Ishikawa (cell line): ENCODE data around the gene HSPBP1.

Experiments used
- CEBPB ChIP-seq: IDR thresholded peaks from 2 replicates; pipeline ENCODE4 v1.6.1; 2012
- CREB1 ChIP-seq: IDR thresholded peaks from 2 replicates; pipeline ENCODE4 v1.6.1; 2012; ENCODE audit warnings: low read depth
- EGR1 ChIP-seq: IDR thresholded peaks from 2 replicates; pipeline ENCODE4 v1.6.1; 2012
- EP300 ChIP-seq: IDR thresholded peaks from 2 replicates; pipeline ENCODE4 v1.6.1; 2012; ENCODE audit warnings: borderline replicate concordance
- FOXM1 ChIP-seq: IDR thresholded peaks from 2 replicates; pipeline ENCODE4 v1.6.1; 2012; ENCODE audit warnings: low read depth, borderline replicate concordance
- MAX ChIP-seq: IDR thresholded peaks from 2 replicates; pipeline ENCODE4 v1.6.1; 2012
- NFIC ChIP-seq: IDR thresholded peaks from 2 replicates; pipeline ENCODE4 v1.6.1; 2012
- RAD21 ChIP-seq: IDR thresholded peaks from 2 replicates; pipeline ENCODE4 v1.6.1; 2012; ENCODE audit warnings: low read depth
- REST ChIP-seq: IDR thresholded peaks from 2 replicates; pipeline ENCODE4 v1.6.1; 2012; ENCODE audit warnings: low read depth, mild to moderate bottlenecking
- TAF1 ChIP-seq: IDR thresholded peaks from 2 replicates; pipeline ENCODE4 v1.6.1; 2012; ENCODE audit warnings: low read depth, mild to moderate bottlenecking
- TCF12 ChIP-seq: IDR thresholded peaks from 2 replicates; pipeline ENCODE4 v1.6.1; 2012; ENCODE audit warnings: low read depth
- TEAD4 ChIP-seq: IDR thresholded peaks from 2 replicates; pipeline ENCODE4 v1.6.1; 2012
- YY1 ChIP-seq: IDR thresholded peaks from 2 replicates; pipeline ENCODE4 v1.6.1; 2012; ENCODE audit warnings: low read depth
- ZBTB7A ChIP-seq: IDR thresholded peaks from 2 replicates; pipeline ENCODE4 v1.6.1; 2012; ENCODE audit warnings: low read depth
- TF ChIP-seq, protein P1 (sequence below): IDR thresholded peaks from 2 replicates; pipeline ENCODE4 v1.6.1; 2012

The HSPBP1 gene

GRCh38 chr19:55228403-55229031 is 51.4 kb downstream of the HSPBP1 start, which contains the start of gene TMEM86B:
TSS of gene TMEM86B (minus strand) at chr19:55228763. CDS start at chr19:55228741, 22 bp downstream.
- TF ChIP-seq CREB1 (no peak), RAD21 (no peak), TEAD4 (no peak), TCF12 (no peak), NFIC (no peak), EGR1 (no peak), MAX (no peak), REST (no peak), CEBPB (no peak), YY1 (no peak), FOXM1 (no peak), EP300 (no peak), ZBTB7A (no peak), TAF1 (no peak)
- TF ChIP-seq, protein P1, sequence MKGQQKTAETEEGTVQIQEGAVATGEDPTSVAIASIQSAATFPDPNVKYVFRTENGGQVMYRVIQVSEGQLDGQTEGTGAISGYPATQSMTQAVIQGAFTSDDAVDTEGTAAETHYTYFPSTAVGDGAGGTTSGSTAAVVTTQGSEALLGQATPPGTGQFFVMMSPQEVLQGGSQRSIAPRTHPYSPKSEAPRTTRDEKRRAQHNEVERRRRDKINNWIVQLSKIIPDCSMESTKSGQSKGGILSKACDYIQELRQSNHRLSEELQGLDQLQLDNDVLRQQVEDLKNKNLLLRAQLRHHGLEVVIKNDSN: no peak

GRCh38 chr19:55228015-55228391 is 51.9 kb downstream of the HSPBP1 start:
- no peak for TF ChIP-seq RAD21
- no peak for TF ChIP-seq TEAD4
- no peak for TF ChIP-seq ZBTB7A
- TF ChIP-seq EGR1: no peak
- no peak for TF ChIP-seq CREB1
- TF ChIP-seq FOXM1: no peak

- TF ChIP-seq CEBPB (no peak), REST (no peak), EP300 (no peak), YY1 (no peak), TCF12 (no peak), RAD21 (no peak), CREB1 (no peak), ZBTB7A (no peak), EGR1 (no peak), TAF1 (no peak), MAX (no peak), NFIC (no peak), TEAD4 (no peak), FOXM1 (no peak)
- TF ChIP-seq, protein P1: no peak
Measured at GRCh38 chr19:55227241-55228014, 52.5 kb downstream of the HSPBP1 start.

DNA sequence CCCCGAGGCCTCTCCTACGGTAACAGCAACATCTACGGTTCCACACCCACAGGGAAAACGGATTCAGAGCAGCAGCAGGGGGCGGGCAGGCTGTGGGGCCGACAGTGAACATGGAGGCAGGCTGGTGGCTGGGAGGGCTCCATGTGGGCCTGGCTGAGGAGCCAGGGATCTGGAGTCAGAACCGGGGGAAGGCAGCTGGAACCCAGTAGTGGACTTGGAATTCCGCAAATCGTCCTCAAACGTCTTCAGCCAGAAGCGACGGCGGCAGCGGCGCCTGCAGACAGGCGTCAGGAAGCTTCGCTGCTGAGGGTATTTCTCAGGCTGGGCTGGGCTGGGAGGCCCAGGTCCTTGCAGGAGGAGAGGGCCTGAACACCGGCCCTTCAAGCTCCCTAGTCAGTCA is 53.1 kb downstream of the HSPBP1 start:
- TF ChIP-seq FOXM1 (no peak), CREB1 (no peak), REST (no peak), EP300 (no peak), TEAD4 (no peak), ZBTB7A (no peak), EGR1 (no peak)
